ENCODE results near the gene CDH4. TPM values are rescaled to one million over a fixed set of nuclear protein-coding genes. Genes with fewer than 3 reads are reported as not detected.

Gene CDH4
- total and polyA plus RNA-seq, 2 of the 4 experiments (the other 2 are of a cell fraction): 1.6 to 3.5 TPM

- Histone ChIP-seq H2BK20ac (ENCODE audit: low read depth, low read length) (no peak overlapping the region), H3K18ac (ENCODE audit: low read depth, low read length) (no peak overlapping the region), H3K56ac (ENCODE audit: extremely low read depth, insufficient read depth, low read length) (no peak overlapping the region), H3K23ac (ENCODE audit: low read depth, low read length) (no peak overlapping the region), H3K9ac (ENCODE audit: low read depth, low read length) (no peak overlapping the region), H4K5ac (ENCODE audit: low read depth, low read length) (no peak overlapping the region), H3K9me1 (ENCODE audit: insufficient read depth, low read length) (peaks cover 3% of the 10 kb centered on the region; the same call in 1 of the 2 replicates), H3K27me3 (ENCODE audit: control insufficient read depth, insufficient read depth, low read length) (no peaks in the 10 kb centered on the region), H2AK5ac (ENCODE audit: low read depth, low read length) (no peak overlapping the region), H3K4me3 (ENCODE audit: insufficient read depth, low read depth, low read length) (no peak overlapping the region), H2BK15ac (ENCODE audit: low read depth, low read length) (no peak overlapping the region), H3K4me2 (ENCODE audit: low read depth, low read length) (no peak overlapping the region), H3K14ac (replicated peaks; ENCODE audit: low read depth, low read length) (no peak overlapping the region), H3K79me1 (ENCODE audit: low read depth in 1 of 2, low read length in 2 of 2) (peaks cover 0 to 3% of the 10 kb centered on the region in 2 experiments; a peak in 2 of 4 replicates), H3K4me1 (ENCODE audit: control insufficient read depth, insufficient read depth, low read length) (no peaks in the 10 kb centered on the region), H3K4ac (ENCODE audit: low read depth, low read length) (no peak overlapping the region), H3K36me3 (ENCODE audit: control insufficient read depth, insufficient read depth, low read length) (peaks cover 25% of the 10 kb centered on the region), H2BK120ac (ENCODE audit: low read depth, low read length) (no peak overlapping the region), H4K20me1 (ENCODE audit: insufficient read depth, low read length) (no peaks in the 10 kb centered on the region; the same call in 1 of the 2 replicates), H2AFZ (replicated peaks; ENCODE audit: low read length, poor library complexity) (no peak overlapping the region), H3K9me3 (ENCODE audit: control insufficient read depth, insufficient read depth, low read length) (peaks cover 3% of the 10 kb centered on the region; the same call in 1 of the 2 replicates), H2AK9ac (replicated peaks; ENCODE audit: low read depth, low read length, poor library complexity) (no peak overlapping the region), H4K8ac (ENCODE audit: low read depth in 2 of 2, low read length in 2 of 2) (no peak overlapping the region), H3K27ac (ENCODE audit: insufficient read depth, low read length) (no peak overlapping the region), H2BK5ac (ENCODE audit: low read depth, low read length, poor library complexity, severe bottlenecking) (no peak overlapping the region), H4K91ac (ENCODE audit: insufficient read depth, low read depth, low read length) (no peak overlapping the region)
- intact Hi-C loops (cut with micrococcal nuclease): no loop called here
- CTCF ChIA-PET: no interaction called here
- 84% methylated on average over 8 of the region's 9 CpGs; no CpG with 5 or more reads in 1 of the 2 experiments for WGBS, 2 experiments (ENCODE audit: extremely low coverage in 2 of 2, insufficient read length in 1 of 2)
- no TSS peak for BruUV-seq (replicated peaks)
- DNase-seq (no peak), ATAC-seq (ENCODE audit: low read depth) (no peak; the same call in 1 of the 2 replicates)
- POLR2A ChIA-PET (ENCODE audit: unreplicated experiment): no interaction called here
- in situ Hi-C loops (cut with MboI; ENCODE audit: low sequenced_read_pairs): no loop called here
- dilution Hi-C loops (cut with HindIII; ENCODE audit: low sequenced_read_pairs, unreplicated experiment): no loop called here
- TF ChIP-seq MXI1 (IDR thresholded peaks at IDR 0.05; ENCODE audit: borderline replicate concordance, low read depth, low read length) (no peak), MAZ (IDR thresholded peaks at IDR 0.05; ENCODE audit: borderline replicate concordance, low read depth, low read length) (no peak), RFX5 (IDR thresholded peaks at IDR 0.05; ENCODE audit: low read depth, low read length) (no peak), RCOR1 (IDR thresholded peaks at IDR 0.05; ENCODE audit: insufficient replicate concordance, low read length) (no peak), ELK1 (IDR thresholded peaks at IDR 0.05; ENCODE audit: borderline replicate concordance, low read depth, low read length) (no peak), NFE2L2 (IDR thresholded peaks at IDR 0.05; ENCODE audit: low read depth, low read length) (no peak), CHD1 (IDR thresholded peaks at IDR 0.05; ENCODE audit: low read depth, low read length) (no peak), CTCF (conservative IDR thresholded peaks at IDR 0.05; ENCODE audit: low read depth, low read length) (no peak), SMC3 (IDR thresholded peaks at IDR 0.05; ENCODE audit: low read depth, low read length) (no peak), POLR2A (IDR thresholded peaks at IDR 0.05; ENCODE audit: low read depth, low read length) (no peak), CEBPB (IDR thresholded peaks at IDR 0.05; ENCODE audit: low read depth, low read length) (no peak), BHLHE40 (IDR thresholded peaks at IDR 0.05; ENCODE audit: low read depth, low read length) (no peak)
Measured at GRCh38 chr20:61976263-61976643, 724.2 kb downstream of the CDH4 start.

All from IMR-90 (cell line).